ENCODE measurements around the gene UNC13C.
A peak's percentile ranks its signal among the peaks of the same experiment; 100 is the strongest.

UNC13C gene

DNA sequence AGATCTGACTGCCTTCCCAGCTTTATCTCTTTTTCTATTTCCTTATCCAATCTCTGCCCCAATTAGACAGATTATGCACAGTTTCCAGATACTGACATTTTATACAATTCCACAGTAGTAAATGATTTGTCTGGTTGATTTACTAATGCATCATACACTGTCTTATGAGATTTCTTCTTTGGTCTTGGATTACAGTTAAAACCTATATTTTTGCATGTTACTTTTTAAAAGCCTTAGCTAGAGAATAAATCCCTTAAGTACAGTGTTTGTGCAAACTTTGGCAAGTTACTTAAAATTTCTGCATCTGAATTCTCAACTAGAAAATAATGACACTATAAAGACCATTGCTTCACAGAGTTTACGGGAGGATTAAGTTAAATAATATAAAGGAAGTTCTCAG is 6.0 kb downstream of the UNC13C start:
- H3K27ac ChIP-seq = no peak overlapping the region
- TF ChIP-seq, protein P1, sequence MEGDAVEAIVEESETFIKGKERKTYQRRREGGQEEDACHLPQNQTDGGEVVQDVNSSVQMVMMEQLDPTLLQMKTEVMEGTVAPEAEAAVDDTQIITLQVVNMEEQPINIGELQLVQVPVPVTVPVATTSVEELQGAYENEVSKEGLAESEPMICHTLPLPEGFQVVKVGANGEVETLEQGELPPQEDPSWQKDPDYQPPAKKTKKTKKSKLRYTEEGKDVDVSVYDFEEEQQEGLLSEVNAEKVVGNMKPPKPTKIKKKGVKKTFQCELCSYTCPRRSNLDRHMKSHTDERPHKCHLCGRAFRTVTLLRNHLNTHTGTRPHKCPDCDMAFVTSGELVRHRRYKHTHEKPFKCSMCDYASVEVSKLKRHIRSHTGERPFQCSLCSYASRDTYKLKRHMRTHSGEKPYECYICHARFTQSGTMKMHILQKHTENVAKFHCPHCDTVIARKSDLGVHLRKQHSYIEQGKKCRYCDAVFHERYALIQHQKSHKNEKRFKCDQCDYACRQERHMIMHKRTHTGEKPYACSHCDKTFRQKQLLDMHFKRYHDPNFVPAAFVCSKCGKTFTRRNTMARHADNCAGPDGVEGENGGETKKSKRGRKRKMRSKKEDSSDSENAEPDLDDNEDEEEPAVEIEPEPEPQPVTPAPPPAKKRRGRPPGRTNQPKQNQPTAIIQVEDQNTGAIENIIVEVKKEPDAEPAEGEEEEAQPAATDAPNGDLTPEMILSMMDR (conservative IDR thresholded peaks at IDR 0.05) = no peak

DNA sequence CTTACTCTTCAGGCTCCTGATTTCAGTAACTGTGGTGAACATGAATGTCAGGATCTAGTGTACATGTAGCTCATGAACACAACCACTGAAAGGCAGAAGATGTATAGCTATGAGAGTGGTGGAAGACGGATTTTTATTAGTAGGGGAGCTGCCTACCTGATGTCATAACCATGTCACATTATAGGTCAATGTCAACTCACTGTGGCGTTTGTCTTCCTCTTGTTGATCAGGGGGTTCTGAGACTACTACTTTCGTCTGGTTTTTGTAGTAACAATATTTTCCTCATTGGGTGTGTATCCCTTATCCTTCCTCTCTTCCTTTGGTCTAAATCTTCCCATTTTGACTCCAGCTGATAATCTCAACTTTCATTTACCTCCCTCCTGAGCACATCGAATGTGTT is 7.3 kb downstream of the UNC13C start:
- TF ChIP-seq ZFX (IDR thresholded peaks at IDR 0.05) = no peak
- TF ChIP-seq, protein P1 (conservative IDR thresholded peaks at IDR 0.05) = no peak
- H3K27ac ChIP-seq = no peak overlapping the region

DNA sequence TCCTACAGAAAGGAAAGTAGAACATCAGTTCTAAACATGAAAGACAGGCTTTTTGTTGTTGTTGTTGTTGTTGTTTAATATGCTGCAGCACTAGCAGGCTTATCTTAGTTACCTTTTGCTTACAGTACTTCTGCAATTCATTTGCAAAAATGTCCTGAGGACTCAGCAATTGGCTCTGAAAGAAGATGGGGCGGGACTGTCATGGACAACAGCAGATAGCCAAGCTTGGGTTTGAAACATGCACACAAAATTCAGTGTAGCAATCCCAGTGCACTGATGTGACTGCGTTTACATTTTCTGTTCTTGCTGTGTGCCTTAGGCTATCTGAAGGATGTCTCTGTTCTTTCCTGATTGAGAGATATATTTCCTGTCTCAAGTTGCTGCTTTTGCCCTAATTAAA is 9.2 kb downstream of the UNC13C start:
- TF ChIP-seq ZFX (IDR thresholded peaks at IDR 0.05) = no peak
- TF ChIP-seq, protein P1 (conservative IDR thresholded peaks at IDR 0.05) = no peak
- no peak overlapping the region for H3K27ac ChIP-seq

DNA sequence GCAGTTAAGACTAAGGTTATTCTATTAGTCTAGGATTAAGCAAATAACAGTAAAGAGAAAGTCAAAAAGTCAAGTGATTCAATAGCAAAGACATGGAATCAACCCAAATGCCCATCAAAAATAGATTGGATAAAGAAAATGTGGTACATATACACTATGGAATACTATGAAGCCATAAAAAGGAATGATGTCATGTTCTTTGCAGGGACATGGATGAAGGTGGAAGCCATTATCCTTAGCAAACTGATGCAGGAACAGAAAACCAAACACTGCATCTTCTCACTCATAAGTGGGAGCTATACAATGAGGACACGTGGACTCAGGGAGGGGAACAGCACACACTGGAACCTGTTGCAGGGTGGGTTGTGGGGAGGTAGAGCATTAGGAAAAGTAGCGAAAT is 29.0 kb downstream of the UNC13C start:
- H3K27ac ChIP-seq = no peak overlapping the region
- TF ChIP-seq, protein P1 (conservative IDR thresholded peaks at IDR 0.05) = no peak
- no peak for TF ChIP-seq ZFX (IDR thresholded peaks at IDR 0.05)

DNA sequence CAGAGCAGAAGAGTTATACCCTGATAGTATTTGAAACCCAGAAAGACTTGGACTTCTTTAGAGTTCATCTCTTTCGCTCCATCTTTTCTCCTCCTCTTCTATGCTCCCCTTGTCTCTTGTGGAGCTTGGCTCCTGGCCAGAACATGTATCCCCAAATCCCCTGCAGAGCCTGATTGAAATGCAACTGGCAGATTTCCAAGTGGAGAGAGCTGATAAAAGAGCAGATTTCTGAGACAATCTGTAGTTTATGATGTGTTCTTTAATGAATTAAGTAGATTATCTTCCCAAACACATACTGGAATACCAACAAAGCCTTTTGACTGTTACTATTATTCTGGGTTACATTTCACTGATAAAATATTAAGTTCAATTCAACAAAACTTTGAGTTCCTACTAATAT is 33.4 kb downstream of the UNC13C start:
- TF ChIP-seq ZFX (IDR thresholded peaks at IDR 0.05) = no peak
- TF ChIP-seq, protein P1 (conservative IDR thresholded peaks at IDR 0.05) = no peak
- H3K27ac ChIP-seq = no peak overlapping the region

DNA sequence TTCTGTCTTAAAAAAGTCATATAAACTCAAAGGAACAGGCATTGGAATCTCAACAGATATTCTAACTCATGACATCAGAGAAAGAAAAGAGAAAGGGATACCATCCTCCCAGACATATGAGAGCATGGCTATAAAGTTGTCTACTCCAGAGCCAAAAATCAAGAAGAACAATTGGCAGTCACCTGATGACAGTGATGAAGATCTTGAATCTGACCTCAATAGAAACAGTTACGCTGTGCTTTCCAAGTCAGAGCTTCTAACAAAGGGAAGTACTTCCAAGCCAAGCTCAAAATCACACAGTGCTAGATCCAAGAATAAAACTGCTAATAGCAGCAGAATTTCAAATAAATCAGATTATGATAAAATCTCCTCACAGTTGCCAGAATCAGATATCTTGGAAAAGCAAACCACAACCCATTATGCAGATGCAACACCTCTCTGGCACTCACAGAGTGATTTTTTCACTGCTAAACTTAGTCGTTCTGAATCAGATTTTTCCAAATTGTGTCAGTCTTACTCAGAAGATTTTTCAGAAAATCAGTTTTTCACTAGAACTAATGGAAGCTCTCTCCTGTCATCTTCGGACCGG is 35.9 kb downstream of the UNC13C start:
- peak overlapping the region; percentile 38; the same call in 1 of the 2 replicates for H3K27ac ChIP-seq
- no peak for TF ChIP-seq ZFX (IDR thresholded peaks at IDR 0.05)
- TF ChIP-seq, protein P1 (conservative IDR thresholded peaks at IDR 0.05) = no peak

DNA sequence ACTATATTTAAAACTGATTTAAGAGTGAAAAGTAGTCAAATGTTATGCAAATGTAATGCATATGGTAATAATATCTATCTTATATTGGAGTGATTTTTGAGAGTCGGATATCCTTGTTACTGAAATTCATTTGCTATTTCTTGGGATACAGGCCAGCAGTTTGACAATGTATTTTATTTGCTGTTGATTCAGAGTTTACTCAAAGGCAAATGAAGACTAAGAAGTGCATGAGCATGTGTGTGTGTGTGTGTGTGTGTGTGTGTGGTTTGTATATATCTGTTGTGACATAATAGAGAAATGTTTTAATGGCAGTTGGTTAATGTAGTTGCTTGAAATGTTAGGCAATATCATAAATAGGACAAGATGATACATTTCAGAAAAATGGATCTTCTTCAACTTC is 39.0 kb downstream of the UNC13C start:
- TF ChIP-seq, protein P1 (conservative IDR thresholded peaks at IDR 0.05) = no peak
- TF ChIP-seq ZFX (IDR thresholded peaks at IDR 0.05) = no peak
- no peak overlapping the region for H3K27ac ChIP-seq
